GM12874 (cell line): ENCODE data around the gene CLEC10A.

Source experiments
- CTCF ChIP-seq: IDR thresholded peaks from 2 replicates; pipeline ENCODE4 v1.5.1; 2011; ENCODE audit warnings: low read depth, mild to moderate bottlenecking, control low read depth, low read length, moderate library complexity; ENCODE audit not compliant: insufficient read depth

The CLEC10A gene

GRCh38 chr17:7119314-7119713 lies 39.3 kb upstream of the CLEC10A start:
- TF ChIP-seq CTCF: no peak

DNA sequence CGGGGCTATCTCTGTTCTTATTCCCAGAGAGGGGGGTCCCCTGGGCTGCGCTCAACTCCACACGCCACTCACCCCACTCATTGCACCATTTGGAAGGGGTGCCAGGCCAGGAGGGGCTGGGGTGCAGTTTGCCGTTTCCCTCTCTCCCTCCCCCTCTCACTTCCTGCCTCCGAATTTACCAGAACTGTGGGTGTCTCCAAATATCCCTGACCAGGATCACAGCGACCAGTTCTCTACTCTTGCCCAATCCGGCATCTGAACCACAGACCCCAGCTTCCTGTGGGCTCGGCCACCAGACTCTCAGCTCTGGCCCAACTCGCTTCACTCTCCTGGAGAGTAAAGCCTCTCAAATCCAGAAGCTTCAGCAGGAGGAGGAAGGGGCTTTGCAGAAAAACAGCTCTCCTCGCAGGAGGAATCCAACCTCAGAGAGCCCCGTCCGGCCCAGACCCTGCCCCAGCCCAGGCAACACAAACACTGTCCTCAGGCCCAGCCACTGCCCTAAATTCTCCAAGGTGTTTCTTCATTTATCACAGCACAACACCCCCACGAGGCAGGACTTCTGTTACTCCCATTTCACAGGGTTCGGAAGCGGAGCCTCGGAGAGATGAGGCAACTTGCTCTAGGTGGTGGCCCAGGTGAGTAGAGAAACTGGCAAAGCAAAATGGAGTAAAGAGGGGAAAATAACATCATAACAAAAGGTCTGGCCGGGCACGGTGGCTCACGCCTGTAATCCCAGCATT lies 35.0 kb upstream of the CLEC10A start:
- TF ChIP-seq CTCF: no peak

- TF ChIP-seq CTCF: no peak
Measured at GRCh38 chr17:7114241-7114874, 34.3 kb upstream of the CLEC10A start, which contains the start of gene ASGR2. Gene ASGR2 (minus strand): TSS chr17:7114822. CDS start chr17:7114240, 582 bp downstream.

DNA sequence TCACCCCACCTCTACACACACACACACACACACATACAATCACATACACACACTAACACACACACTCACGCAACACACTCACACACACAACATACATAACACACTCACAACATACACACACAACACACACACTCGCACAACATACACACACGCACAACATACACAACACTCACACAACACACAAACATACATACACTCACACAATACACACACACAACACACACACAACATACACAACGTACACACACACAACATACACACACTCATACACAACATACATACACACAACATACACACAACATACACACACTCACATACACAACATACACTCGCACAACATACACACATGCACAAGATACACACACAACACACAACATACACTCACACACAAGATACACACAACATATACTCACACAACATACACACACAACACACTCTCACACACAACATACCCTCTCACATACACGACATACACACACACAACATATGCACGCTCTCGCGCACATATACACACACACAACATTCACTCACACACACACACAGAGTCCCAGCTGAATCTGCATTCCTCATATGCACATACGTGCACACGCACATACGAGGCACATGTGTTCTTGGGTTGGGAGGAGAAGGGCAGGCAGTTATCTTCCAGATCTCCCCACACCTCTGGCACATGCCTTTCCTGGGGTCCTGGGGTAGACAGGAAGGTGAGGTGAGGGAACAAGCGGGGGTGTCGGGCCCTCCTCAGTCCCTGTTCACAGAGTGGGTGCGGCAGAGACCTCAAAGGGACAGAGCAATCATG lies 33.4 kb upstream of the CLEC10A start:
- no peak for TF ChIP-seq CTCF

- TF ChIP-seq CTCF: no peak
Measured at GRCh38 chr17:7112510-7113108, 32.6 kb upstream of the CLEC10A start.

DNA sequence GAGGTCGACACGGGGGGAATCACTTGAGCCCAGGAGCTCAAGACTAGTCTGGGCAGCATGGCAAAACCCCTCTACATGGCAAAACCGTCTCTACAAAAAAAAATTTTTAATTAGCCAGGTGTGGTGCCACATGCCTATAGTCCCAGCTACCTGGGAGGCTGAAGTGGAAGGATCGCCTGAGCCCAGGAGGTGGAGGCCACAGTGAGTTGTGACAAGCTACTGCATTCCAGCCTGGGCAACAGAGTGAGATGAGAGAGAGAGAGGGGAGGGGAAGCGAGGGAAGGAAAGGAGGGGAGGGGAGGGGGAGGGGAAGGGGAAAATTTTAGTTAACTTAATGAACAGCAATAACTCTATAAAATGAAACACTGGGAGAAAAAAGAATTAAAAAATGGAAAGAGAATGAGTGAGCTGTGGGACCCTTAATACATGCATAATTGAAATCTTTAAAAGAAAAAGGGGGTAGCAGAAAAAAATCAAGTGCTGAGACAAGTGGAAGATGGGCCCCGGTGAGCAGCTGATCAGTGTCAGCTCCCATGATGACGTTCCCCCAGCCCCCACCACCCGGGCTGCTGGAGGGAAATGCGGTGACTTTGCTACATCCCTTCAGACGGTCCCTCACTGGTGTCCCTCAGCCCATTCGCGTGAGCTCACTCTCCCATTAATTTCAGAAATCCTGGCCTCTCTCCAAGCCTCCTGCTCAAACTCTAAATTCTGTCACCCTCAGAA lies 31.9 kb upstream of the CLEC10A start:
- no peak for TF ChIP-seq CTCF
